Kidney (tissue), 14 donors: ENCODE results near the gene TEX10. TPM values are rescaled to one million over a fixed set of nuclear protein-coding genes. Genes with fewer than 3 reads are reported as not detected.
"Not testable (repeated sequence)": the region's sequence is repeated elsewhere in the genome, so short reads cannot be mapped to it uniquely, and the experiment has no call there.

Experiments
- DNase-seq, 5 donors: peaks; one replicate each; pipeline ENCODE4 v3.0.0-alpha.2; 2013 to 2020
- FAIRE-seq: peaks from 2 replicates; lab custom pipeline; 2012; peaks lifted over from hg19 to GRCh38; lab: Jason Lieb, UNC
- H3K27ac ChIP-seq, 2 donors: one replicate each; pipeline ENCODE4 v1.7.0; 2013; ENCODE audit warnings: low read depth in 2 of 2, low read length in 2 of 2, inconsistent platforms in 1 of 2
- H3K27me3 ChIP-seq: one replicate; pipeline ENCODE4 v1.7.1; 2013; ENCODE audit warnings: low read length, inconsistent platforms; ENCODE audit not compliant: control insufficient read depth, insufficient read depth
- H3K36me3 ChIP-seq, 3 donors: one replicate each; pipeline versions ENCODE4 v1.7.0 to v1.7.1; 2013; ENCODE audit warnings: low read length in 3 of 3, control low read depth in 1 of 3, inconsistent platforms in 1 of 3; ENCODE audit not compliant: insufficient read depth in 3 of 3, control insufficient read depth in 2 of 3
- H3K4me1 ChIP-seq, 3 donors: one replicate each; pipeline versions ENCODE4 v1.7.0 to v1.7.1; 2013; ENCODE audit warnings: low read length in 3 of 3, inconsistent platforms in 1 of 3, low read depth in 1 of 3; ENCODE audit not compliant: control insufficient read depth in 2 of 3, insufficient read depth in 2 of 3
- H3K4me3 ChIP-seq, 3 donors: one replicate each; pipeline versions ENCODE4 v1.7.0 to v1.8.1; 2013; ENCODE audit warnings: low read length in 3 of 3, control low read depth in 1 of 3, inconsistent platforms in 1 of 3
- H3K9ac ChIP-seq, 3 donors: one replicate each; pipeline versions ENCODE4 v1.7.0 to v1.7.1; 2013; ENCODE audit warnings: low read length in 3 of 3, control low read depth in 1 of 3, inconsistent platforms in 1 of 3
- H3K9me3 ChIP-seq, 3 donors: one replicate each; pipeline versions ENCODE4 v1.7.0 to v1.7.1; 2013; ENCODE audit warnings: low read length in 3 of 3, control low read depth in 1 of 3, inconsistent platforms in 1 of 3; ENCODE audit not compliant: control insufficient read depth in 2 of 3, insufficient read depth in 1 of 3
- intact Hi-C: fragments of 100-400 bp; cut with DNase I; formaldehyde crosslinking; loops from one replicate; pipeline ENCODE4 v1.11.1; 2022
- polyA plus RNA-seq: library from polyadenylated mRNA; stranded (reverse); fragments of 350-450 nt; fragmentation: Illumina TruSeq; extraction: RNeasy Lipid Tissue Mini Kit (QIAGEN cat#74804); gene quantifications from one replicate; pipeline ENCODE4 v1.2.3, GENCODE V29; 2014; ENCODE audit warnings: low read depth, low replicate concordance; ENCODE audit not compliant: insufficient read depth
- total RNA-seq: library from RNA; stranded (reverse); fragmentation: NEBNext Ultra II Directional; extraction: Animal tissue kit (Norgen Biotek cat#: 25700); gene quantifications from one replicate; pipeline ENCODE4 v1.2.1, GENCODE V29; 2021
- TF ChIP-seq, protein P1 (sequence below): IDR thresholded peaks from 3 replicates; pipeline ENCODE4 v1.5.1; 2012; ENCODE audit warnings: mild to moderate bottlenecking, moderate library complexity, borderline replicate concordance; ENCODE audit not compliant: insufficient read depth; ENCODE audit errors: extremely low read depth
- donor health status: control.
- donor health status: control.
- donor health status: control.
- donor health status: control.
- donor health status: control.
- donor health status: DM: yes; HTN: yes; CAD: no.
- donor health status: Normal renal cell carcinoma (clear cell type).

The TEX10 gene
- total and polyA plus RNA-seq, 2 donors from 2014 or later = 6.8 to 12.1 TPM

- Histone ChIP-seq H3K4me1 (peaks cover 2 to 7% (median 6%) of the 10 kb centered on the region in 3 donors), H3K9ac (no peak overlapping the region), H3K36me3 (peaks cover 0 to 3% (median 0%) of the 10 kb centered on the region in 3 donors), H3K27ac (no peak overlapping the region), H3K9me3 (no peaks in the 10 kb centered on the region), H3K4me3 (no peak overlapping the region), H3K27me3 (no peaks in the 10 kb centered on the region)
- DNase-seq (no peak), FAIRE-seq (no peak)
- intact Hi-C loops = no loop called here
- TF ChIP-seq, protein P1, sequence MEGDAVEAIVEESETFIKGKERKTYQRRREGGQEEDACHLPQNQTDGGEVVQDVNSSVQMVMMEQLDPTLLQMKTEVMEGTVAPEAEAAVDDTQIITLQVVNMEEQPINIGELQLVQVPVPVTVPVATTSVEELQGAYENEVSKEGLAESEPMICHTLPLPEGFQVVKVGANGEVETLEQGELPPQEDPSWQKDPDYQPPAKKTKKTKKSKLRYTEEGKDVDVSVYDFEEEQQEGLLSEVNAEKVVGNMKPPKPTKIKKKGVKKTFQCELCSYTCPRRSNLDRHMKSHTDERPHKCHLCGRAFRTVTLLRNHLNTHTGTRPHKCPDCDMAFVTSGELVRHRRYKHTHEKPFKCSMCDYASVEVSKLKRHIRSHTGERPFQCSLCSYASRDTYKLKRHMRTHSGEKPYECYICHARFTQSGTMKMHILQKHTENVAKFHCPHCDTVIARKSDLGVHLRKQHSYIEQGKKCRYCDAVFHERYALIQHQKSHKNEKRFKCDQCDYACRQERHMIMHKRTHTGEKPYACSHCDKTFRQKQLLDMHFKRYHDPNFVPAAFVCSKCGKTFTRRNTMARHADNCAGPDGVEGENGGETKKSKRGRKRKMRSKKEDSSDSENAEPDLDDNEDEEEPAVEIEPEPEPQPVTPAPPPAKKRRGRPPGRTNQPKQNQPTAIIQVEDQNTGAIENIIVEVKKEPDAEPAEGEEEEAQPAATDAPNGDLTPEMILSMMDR = no peak
These were observed 2.6 kb downstream of the TEX10 start for GRCh38 chr9:100350188-100350587.

DNA sequence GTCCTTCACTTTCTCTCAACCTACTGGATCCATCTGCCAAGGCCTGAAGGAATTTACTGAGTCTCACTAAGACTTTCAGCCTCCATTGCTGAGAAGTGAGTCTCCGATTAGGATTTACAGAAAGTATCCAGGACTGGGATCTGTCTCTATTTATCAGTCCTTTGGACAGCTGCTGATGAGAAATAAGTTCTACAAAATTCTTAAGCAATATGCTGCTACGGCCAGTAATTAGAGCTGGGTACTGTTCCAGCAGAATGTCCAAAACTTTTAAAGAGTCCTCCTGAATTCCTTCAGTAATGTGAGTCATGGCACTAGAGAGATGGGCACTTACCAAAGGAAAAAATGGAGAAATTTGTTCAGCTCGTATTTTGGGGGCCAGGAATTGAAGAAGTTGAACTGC is 5.9 kb downstream of the TEX10 start:
- no peaks in the 10 kb centered on the region for H3K9me3 ChIP-seq
- TF ChIP-seq, protein P1 = no peak
- peaks cover 0 to 3% (median 0%) of the 10 kb centered on the region in 3 donors for H3K36me3 ChIP-seq
- H3K4me3 ChIP-seq = no peak overlapping the region
- no peak for DNase-seq
- no peak for FAIRE-seq
- peaks cover 0 to 3% (median 2%) of the 10 kb centered on the region in 3 donors for H3K4me1 ChIP-seq
- intact Hi-C loops = no loop called here
- H3K27me3 ChIP-seq = no peaks in the 10 kb centered on the region
- H3K27ac ChIP-seq = no peak overlapping the region
- H3K9ac ChIP-seq = no peak overlapping the region

DNA sequence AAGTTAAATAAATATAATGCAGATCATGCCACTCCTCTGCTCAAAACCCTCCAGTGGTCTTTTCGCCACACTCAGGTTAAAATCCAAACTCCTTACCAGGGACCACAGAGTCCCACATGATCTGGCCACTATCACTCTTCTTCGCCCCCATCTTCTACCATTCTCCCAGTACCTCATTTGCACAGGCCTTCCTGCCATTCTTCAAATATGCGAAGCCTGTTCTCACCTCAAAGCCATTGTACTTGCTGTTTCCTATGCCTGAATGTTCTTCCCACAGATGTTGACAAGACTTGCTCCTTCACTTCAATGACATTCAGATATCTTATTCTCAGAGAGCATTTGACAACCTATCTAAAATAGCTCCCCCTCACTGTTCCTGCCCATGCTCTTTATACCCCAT is 10.9 kb downstream of the TEX10 start:
- DNase-seq (no peak), FAIRE-seq (no peak)
- H3K9me3 ChIP-seq = no peaks in the 10 kb centered on the region
- peaks cover 0 to 6% (median 2%) of the 10 kb centered on the region in 3 donors for H3K36me3 ChIP-seq
- H3K9ac ChIP-seq = no peak overlapping the region
- H3K27ac ChIP-seq = no peak overlapping the region
- no peak overlapping the region for H3K4me3 ChIP-seq
- intact Hi-C loops = no loop called here
- TF ChIP-seq, protein P1 = no peak
- no peaks in the 10 kb centered on the region for H3K27me3 ChIP-seq
- H3K4me1 ChIP-seq = no peaks in the 10 kb centered on the region

DNA sequence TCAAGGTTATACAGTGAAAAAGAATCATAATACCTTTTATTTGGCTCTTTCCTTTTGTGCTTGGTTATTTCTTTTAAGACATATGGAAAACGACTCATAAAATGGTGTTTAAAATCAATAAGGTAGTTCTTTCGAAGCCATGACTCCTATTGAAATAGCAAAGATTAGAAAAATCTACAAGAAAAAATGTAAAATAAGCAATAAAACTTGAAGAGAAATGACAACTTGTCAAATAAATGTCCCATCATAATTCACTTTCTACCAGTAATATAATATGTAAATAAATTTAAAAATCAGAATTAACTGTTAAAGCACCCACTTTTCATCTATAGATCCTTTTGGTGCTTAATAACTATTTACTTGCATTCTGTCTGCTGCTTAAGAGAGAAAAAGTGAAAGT is 12.5 kb downstream of the TEX10 start:
- DNase-seq (no peak), FAIRE-seq (no peak)
- TF ChIP-seq, protein P1 = no peak
- Histone ChIP-seq H3K9ac (no peak overlapping the region), H3K4me1 (no peaks in the 10 kb centered on the region), H3K27ac (no peak overlapping the region), H3K36me3 (peaks cover 0 to 3% (median 2%) of the 10 kb centered on the region in 3 donors), H3K9me3 (no peaks in the 10 kb centered on the region), H3K4me3 (no peak overlapping the region), H3K27me3 (no peaks in the 10 kb centered on the region)
- intact Hi-C loops = no loop called here

DNA sequence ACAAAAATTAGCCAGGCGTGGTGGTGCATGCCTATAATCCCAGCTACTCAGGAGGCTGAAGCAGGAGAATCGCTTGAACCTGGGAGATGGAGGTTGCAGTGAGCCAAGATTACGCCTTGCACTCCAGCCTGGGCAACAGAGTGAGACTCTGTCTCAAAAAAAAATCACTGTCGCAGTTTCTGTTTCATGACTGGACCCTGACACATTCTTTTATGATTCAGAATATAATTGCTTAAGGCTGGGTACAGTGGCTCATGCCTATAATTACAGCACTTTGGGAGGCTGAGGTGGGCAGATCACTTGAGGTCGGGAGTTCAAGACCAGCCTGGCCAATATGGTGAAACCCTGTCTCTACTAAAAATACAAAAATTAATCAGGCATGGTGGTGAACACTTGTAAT is 14.0 kb downstream of the TEX10 start:
- H3K9me3 ChIP-seq, H3K36me3 ChIP-seq, DNase-seq, H3K27me3 ChIP-seq, intact Hi-C loops, H3K27ac ChIP-seq, FAIRE-seq, H3K4me3 ChIP-seq, H3K4me1 ChIP-seq, H3K9ac ChIP-seq: not testable (repeated sequence)
